ENCODE results near the gene GID8.
A peak's percentile ranks its signal among the peaks of the same experiment; 100 is the strongest.

The GID8 gene

GRCh38 chr20:62941792-62942191 lies 3.8 kb downstream of the GID8 start:
- DNase-seq (ENCODE audit: low read depth in 2 of 2, low spot score in 1 of 2): no peak

GRCh38 chr20:62942456-62942855 lies 4.5 kb downstream of the GID8 start:
- no peak for DNase-seq (ENCODE audit: low read depth in 2 of 2, low spot score in 1 of 2)

- DNase-seq (ENCODE audit: low read depth in 2 of 2, low spot score in 1 of 2): no peak
These were observed 5.4 kb downstream of the GID8 start for GRCh38 chr20:62943396-62943795.

- no peak for DNase-seq (ENCODE audit: low read depth in 2 of 2, low spot score in 1 of 2)
These were observed 6.2 kb downstream of the GID8 start for GRCh38 chr20:62944184-62944583.

DNA sequence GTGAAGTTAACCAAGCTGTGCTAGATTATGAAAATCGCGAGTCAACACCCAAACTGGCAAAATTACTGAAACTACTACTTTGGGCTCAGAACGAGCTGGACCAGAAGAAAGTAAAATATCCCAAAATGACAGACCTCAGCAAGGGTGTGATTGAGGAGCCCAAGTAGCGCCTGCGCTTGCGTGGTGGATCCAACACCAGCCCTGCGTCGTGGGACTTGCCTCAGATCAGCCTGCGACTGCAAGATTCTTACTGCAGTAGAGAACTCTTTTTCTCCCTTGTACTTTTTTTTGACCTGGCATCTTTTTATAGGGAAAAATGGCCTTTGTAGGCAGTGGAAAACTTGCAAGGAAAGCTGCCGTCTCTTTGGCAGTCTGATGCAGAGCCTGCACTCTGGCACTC lies 6.8 kb downstream of the GID8 start:
- DNase-seq (ENCODE audit: low read depth in 2 of 2, low spot score in 1 of 2): no peak

GRCh38 chr20:62945771-62946339 lies 7.9 kb downstream of the GID8 start:
- DNase-seq (ENCODE audit: low read depth in 2 of 2, low spot score in 1 of 2): no peak

GRCh38 chr20:62946918-62947317 lies 9.0 kb downstream of the GID8 start:
- no peak for DNase-seq (ENCODE audit: low read depth in 2 of 2, low spot score in 1 of 2)

DNA sequence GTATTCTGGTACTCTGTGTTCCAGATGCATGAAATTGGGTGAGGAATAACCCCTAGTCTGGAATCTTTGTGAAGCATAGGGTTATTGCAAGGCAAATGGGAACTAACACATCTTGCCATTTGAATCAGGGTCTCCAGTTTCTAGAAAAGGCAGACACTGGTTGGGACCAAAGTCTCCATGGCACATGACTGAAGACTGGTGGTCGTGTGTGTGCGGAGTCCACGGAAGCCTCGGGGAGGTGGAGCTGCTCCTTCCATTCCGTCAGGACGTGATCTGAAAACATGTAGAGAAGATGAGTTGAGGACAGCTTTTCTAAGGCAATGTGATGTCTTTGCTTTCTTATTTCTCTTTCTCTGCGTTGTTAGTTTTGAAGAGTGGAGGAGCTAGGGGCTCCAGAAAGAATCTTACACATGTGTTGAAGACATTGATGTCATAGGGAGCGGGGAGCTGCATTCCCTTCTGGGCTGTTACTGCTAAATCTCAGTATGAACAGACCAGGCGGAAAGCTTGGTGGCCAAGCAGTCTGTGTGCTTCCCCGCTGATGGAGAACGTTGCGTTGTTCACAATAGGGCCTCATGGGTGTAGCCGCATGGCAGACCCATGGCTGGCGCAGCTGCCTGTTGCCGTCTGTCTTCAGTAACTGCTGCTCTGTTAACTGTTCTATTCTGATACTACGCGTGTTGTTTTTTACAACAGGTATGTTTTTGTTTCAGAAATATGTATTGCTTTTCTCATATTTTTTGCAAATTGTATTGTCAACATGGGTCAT lies 9.8 kb downstream of the GID8 start:
- DNase-seq (ENCODE audit: low read depth in 2 of 2, low spot score in 1 of 2): no peak

DNA sequence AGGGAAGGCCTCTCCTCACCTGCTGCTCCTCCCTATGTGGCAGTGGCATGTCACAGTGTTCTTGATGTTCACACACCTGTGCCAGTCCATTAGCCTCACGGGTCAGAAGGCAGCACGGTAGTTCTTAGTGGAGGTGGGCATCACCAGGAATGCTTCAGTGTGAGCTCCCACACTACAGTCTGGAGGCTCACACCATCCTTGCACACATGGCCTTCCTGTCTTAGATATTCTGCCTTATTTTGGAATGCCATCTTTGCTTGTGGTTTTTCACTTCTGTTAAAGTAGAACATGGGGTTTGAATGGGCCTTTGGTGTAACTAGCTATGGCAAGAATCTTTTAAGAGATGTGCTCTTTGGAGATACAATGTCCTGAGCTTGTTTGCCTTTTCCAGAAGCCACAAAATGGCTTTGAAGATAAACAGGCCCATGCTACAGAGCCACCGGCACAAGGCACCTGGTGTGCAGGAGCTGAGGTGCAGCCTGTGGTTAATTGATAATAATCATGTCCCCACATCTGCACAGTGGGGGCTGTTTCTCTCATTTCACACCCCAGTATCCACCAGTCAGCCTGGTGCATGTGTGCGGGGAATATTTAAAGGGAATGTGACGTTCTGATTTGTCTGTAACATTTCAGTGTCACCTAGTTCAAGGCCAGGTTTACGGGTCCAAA lies 11.3 kb downstream of the GID8 start:
- DNase-seq (ENCODE audit: low read depth in 2 of 2, low spot score in 1 of 2): no peak

DNA sequence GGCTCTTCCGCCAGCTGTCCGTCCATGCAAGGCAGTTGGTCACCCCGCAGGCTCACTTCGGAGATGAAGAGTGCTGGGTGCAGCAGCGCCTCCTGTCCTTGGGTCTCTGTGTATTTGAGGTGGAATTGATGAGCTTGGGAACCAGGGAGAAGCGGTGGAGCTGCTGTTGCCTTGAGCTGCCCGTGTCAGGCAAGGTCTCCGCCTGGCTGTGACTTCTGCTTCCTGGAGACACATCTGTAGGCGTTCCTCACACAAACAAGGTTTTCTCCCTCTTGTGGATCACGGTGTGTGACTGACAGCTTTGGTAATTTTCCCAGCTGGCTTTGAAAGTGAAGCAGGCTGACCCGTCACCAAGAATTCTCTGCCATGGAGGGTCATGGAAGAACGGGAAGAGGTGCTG lies 12.0 kb downstream of the GID8 start:
- no peak for DNase-seq (ENCODE audit: low read depth in 2 of 2, low spot score in 1 of 2)

- no peak for DNase-seq (ENCODE audit: low read depth in 2 of 2, low spot score in 1 of 2)
These were observed 12.8 kb downstream of the GID8 start for GRCh38 chr20:62950741-62951140.

DNA sequence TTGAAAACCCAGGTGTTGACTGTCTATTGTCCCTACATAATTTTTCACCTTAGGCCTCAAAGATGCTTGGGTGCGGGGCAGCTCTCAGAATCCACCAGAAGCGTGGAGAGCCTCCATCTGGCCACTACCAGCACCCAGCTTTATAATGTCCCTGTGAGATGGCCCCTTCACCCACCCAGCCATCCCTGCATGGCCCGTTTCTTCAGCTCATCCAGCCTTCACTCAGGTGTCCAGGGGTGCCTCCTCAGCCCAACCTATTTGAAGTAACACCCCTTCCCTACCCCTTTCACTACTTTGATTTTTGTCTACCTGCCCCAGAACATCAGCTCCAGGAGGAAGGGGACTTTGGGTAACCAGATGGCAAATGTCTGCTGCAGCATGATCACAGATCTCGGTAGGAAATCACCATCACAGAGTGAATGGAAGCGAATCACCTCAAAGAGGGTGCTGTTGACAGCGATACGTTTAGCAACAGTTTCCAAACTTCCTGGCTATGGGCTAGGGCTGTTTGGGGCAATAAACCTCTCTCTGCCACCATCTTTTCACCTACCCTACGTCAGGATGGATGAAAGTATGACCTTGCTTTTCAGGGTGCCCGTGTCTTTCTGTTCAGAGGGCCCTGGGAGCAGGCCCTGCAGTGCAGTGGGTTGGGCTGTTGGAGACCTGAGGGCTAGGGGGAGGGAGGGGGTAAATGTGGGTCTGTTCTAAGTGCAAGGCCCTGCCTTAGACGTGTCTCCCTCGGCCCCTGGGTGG lies 13.4 kb downstream of the GID8 start:
- no peak for DNase-seq (ENCODE audit: low read depth in 2 of 2, low spot score in 1 of 2)

DNA sequence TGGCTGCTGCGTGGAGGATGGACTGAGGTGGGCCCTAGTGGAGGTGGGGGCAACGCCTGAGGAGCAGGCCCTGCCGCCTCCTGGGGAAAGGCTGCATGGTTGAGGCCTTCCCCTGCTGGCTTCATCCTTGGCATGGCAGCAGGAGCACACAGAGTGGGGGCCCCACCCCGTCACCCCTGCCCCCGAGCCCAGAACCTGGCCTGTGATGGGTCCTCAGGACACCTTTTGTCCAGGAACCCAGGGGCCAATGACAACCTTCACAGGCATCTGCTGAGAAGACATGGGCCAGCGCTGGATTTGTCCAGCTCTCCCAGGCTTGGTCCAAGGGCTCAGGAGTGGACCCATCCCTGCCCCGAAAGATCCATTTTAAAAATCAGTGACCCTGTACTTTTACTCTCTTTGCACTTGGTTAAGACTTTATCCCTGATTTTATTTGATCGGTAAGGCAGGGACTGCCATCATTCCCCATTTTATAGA lies 14.0 kb downstream of the GID8 start:
- no peak for DNase-seq (ENCODE audit: low read depth in 2 of 2, low spot score in 1 of 2)

- peak in 1 of 2 donors; percentile 32 for DNase-seq (ENCODE audit: low read depth in 2 of 2, low spot score in 1 of 2)
These were observed 14.5 kb downstream of the GID8 start, which contains the start of gene SLC17A9 for GRCh38 chr20:62952373-62952967. Gene SLC17A9, plus strand, starts transcription at chr20:62952709. Its CDS starts 122 bp downstream, at chr20:62952831.

DNA sequence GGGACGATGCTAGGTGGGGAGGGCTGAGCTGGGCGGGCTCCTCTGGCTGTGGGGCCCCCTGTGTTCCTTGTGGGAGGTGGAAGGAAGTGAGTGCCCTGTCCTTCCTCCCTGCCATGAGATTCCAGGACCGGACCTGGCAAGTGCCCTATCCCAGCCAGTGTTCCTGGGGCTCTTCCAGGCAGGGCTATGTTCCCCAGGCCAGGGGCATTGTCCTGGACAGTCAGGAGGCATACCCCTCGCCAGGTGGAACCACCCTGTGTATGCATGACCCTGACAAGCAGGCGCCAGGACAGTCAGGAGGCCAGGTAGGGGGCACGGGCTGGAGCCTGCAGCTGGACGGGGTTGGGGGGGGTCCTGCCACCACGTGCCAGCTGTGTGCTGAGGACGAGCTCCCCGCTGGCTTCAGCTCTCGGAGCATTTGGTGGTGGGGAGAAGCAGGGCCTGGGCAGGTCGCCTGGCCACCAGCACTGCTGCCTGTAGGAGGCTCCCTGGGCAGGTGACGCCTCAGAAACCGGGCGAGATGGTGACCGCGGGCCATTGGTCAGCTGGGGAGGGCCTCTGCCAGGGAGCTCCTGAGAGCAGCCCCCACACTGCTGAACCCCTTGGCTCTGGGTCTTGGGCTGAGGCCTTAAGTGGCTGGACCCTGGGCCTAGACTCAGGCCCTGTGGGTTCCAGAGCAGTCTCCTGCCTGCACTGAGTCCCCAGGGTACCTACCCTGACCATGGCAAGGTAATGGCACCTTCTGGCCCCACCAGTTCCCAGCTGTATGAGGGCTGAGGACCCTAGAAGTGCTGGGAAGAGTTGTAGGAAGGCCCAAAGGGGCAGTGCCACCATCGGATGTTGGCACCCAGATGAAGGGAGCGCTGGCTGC lies 15.3 kb downstream of the GID8 start:
- no peak for DNase-seq (ENCODE audit: low read depth in 2 of 2, low spot score in 1 of 2)

DNA sequence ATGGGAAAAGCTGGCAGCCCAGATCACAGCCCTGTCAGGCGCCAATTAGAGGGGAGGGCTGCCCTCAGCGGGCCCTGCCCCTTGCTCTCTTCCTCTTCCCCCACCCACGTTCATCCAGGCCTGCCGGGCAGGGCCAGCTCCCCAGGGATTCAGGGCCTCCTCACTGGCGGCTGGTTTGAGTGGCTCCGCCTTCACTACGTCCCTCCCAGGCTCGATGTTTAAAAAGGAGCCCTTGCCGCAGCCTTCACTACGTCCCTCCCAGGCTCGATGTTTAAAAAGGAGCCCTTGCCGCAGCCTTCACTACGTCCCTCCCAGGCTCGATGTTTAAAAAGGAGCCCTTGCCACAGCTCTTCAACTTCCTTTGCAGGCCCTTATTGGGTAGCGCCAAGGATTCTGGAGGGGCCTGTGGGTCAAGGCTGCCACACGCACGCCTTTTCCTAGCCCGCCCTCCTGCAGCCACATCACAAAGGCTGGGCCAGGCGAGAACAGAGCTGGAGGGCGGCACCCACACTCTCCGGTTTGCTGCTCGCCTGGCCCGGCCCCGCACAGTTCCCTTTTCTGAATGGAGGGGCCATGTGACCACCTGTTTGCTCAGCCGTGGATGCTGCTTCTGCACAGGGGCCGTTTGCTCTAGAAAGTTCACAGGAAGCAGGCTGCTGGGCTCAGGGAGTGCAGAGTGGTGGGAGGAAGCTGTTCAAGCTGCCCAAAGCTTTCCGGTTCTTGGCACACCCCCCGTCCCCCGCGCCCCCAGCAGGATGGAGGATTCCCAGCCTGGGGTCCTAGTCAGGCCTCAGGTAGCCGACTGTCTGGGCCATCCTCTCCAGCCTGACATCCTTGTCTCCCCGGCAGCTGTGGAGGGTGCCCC lies 16.1 kb downstream of the GID8 start:
- peak; percentile 24 to 49 for DNase-seq (ENCODE audit: low read depth in 2 of 2, low spot score in 1 of 2)

DNA sequence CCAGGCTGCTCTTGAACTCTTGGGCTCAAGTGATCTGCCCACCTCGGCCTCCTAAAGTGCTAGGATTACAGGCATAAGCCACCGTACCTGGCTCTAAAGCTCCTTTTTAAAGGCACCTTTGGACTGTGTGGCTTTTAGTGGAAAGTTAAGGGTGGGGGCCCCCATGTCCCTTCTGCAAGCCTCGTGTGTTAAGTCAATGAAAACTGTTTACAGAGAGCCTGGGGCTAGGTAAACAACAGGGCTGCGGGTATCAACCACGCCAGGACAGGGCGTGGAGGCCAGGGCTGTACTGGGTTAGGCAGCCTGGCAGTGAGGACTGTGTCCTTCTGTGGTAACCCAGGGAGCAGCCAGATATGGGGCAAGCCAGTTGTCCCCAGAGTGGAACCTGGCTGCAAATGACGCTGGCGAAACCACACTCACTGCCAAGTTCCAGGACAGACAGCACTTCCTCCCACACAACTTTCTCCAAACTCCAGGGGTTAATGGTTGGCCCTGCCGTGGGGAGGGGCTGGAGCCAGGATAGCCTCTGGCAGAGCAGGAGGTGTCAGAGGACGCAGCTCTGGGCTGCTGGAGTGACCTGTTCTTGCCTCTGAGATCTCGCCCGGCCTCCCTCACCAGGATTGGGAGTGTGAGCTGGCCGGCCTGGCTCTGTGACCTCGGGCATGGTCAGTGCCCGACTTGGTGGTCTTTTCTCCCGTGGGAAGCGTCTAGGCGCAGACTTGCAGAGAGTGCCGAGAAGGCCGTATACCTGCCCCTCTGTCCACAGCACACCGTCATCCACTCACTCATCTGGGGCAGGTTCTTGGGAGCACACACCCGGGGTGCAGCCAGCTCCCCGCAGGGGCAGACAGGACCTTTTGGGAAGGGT lies 17.8 kb downstream of the GID8 start:
- DNase-seq (ENCODE audit: low read depth in 2 of 2, low spot score in 1 of 2): no peak
